T follicular helper cell (primary cell): Measurements from ENCODE around the gene SCARB1.

Source experiments
- DNase-seq: peaks from one replicate; pipeline ENCODE4 v3.0.0-alpha.2; 2020; ENCODE audit warnings: low read depth

SCARB1 gene

DNA sequence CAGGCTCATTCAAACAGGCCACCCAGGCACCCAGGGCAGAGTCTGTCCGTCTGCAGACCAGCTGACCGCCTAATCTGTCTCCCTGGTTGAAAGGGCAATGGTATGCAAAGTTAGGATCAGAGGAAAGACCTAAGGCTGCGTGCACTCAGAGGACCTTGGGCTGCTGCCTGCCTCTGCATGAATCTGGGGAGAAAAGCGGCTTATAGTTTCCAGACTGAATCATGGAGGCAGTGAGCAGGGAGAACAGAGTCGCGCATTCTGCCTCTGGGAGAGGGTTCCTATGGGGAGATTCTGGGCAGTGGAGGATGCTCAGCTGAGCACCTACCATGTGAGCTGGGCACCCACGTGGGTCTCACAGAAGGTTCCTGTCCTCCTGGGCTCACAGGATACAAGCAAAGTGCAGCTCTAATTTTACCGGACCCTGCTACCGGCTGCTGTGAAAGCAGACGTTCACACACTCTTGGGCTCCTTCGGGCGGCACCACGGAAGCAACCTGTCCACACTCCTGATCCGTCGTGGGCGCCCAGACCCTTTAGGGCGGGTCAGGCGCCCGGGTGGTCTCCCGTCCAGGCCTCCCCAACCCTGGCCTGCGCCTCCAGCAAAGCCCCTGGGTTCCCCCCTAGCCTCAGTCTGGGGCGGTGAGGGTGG is 772 bp downstream of the SCARB1 start:
- DNase-seq: no peak

DNA sequence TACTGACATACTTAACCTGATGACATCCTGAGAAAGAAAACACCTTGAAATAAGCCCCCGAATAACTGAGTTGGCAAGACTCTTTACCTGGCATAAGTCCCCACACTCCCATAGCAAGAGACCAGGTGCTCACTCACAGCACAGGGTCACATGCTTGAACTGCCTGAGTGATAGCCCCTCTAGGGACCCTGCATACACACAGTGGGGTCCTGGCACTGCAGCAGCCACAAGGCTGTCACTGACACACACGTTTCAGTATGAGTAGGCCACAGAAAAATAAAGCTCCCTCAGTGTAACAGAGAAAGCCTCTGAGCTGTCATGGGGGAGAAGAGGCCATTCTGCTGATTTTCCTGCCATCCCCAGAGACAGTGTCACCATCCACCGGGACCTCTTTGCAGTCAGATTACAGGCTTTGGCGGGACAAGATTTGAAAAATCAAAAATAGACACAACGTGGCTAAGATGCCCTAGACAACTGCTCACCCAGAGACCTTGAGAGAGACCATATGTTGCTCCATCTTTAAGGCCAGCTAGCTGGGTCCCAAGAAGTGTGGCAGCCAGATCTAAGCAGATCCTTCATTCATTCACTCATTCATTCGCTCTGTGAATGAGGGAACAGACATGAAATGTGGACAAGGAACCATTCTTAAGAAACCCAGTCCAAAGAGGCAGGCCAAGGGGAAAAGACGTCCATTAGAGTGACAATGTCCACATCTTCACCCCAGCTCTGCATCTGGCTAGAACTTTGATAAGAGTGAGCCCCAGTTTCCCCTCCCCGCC is 1.6 kb downstream of the SCARB1 start:
- no peak for DNase-seq

DNA sequence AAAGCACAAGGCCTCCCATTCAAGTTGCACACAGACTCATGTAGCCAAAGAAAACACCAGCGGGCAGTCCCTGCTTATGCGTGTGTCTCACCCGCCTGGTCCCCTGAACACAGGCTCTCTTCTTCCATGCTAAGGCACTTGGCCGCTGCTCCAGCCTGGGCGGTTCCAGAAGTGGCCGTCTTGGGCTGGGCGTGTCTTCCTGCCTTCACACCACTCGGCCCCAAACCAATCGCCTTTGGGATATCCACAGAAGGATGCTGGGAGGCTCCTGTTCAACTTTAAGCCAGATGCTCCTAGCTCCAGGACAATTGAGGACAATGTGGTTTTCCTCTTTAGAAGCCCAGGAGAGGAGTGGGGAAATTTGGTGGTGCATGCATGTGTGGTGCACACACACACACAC is 2.2 kb downstream of the SCARB1 start:
- DNase-seq: no peak

DNA sequence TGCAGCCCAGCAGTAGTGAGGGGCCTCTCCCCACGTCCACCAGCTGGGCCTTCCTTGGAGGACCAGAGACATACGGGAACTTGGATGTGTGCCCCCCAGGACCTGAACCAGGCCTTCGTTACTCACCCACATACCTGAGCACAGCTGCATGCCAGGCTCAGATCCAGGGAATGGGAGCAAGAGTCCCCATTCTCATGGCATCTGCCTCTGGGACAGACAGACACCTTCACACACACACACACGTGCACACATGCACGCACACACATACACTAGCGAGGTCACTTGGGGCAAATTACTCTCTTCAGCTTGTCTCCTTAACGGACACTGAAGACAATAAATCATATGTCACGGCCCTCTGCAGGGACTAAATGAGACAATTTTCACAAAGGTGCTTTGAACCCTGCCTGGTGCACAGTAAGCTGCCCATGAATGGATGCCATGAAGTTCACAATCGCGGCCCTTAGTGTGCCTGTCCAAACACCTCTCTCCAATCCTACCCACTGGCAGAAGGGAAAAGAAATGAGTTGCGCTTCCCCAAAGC is 5.7 kb downstream of the SCARB1 start:
- no peak for DNase-seq

DNA sequence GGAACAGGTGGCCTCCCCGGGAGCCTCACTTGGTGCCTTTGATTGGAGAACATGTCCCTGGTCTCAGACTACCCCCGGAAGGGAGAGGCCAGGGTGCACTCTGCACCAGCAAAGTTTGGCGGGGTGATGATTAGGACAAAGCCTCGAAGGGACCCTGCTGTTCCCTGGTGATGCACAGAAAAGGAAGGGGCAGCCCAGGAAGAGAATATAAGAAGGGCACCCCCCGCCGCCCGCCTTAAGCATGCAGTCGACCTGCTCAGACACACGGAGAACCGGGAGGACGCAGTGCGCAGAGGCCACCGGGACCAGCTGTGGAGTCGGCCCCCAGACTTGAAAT is 6.9 kb downstream of the SCARB1 start:
- no peak for DNase-seq

DNA sequence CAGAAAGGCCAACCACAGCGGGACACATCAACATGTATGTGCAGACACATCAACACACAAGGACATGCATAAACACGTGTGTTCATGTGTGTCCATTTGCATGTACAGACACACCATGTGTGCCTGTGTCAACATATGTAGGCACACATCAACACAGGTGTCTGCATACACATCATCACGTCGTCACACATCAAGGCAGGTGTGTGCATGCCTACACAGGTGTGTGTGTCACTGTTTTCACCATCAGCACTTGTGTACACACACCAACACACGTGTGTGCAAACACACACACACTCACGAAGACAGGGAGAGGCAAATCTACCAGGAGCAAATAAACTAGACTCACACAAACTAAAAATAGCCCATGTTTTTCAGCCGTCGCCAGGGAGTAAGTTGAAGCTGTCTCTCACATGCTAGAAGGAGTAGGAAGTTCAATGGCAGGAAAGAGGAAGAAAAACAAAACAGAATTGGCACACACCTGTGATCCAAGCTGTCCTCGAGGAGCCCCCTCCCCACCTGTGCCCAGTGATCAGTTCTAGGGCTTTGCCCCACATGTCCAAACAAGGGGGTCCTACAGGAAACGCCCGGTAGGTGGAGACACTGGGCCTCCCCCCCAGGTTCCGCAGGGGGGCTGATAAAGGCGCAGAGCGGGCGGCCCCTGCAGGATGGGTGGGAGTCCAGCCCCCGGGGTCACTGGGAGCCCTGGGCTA is 7.4 kb downstream of the SCARB1 start:
- no peak for DNase-seq

DNA sequence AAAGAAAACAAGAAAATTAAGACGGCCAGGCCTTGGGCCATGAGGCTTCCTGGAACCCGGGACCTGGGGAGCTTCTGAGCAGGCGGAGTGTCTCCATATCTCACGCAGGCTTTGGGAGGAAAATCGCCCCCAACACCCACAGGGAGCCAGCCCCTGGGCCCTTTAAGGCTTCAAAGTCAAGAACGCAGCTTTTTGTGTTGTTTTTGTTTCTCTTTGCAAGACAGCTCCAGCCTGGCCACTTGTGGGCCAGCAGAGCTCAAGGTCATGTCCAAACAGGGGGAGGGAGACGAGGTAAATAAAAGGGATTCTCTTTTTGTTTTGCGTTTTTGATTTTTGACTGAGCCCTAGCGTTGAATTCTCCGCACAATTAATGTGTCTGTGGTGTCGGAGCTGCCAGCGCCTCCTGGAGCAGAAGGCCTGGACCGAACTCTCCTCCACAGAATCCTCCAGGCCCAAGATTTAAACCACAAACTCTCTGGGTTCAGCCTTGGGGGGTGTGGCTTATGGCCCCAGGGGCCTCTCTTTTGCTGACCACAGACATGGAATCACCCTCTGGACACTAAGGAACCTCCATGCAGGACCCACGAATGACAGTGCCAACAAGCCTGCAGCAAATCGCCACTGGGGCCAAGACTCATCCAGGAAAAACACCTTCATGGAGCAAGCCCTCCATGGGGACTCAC is 8.2 kb downstream of the SCARB1 start:
- no peak for DNase-seq

DNA sequence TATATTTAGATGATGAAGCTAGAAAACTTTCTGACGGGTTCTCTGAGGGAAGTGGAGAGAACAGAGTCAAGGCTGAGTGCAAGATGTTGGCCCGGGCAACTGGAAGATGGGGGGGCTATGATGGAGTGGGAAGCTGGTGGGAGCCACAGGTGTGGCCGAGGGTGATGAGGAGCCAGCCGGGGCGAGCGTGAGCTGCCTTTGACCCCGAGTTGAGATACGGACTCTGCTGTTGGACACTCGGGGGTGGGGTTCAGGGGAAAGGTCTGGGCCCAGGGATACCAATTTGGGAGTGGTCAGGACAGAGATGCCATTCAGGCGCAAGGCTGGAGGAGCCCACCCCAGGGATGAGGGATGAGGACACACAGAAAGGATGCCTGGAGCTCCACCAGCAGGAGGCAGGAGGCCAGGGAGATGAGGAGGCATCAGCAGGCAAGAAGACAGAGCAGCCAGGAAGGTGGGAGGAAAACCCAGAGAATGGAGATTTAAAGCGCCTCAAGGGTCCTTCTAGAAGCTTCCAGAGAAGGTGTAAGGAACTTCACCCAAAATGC is 9.0 kb downstream of the SCARB1 start:
- DNase-seq: no peak

DNA sequence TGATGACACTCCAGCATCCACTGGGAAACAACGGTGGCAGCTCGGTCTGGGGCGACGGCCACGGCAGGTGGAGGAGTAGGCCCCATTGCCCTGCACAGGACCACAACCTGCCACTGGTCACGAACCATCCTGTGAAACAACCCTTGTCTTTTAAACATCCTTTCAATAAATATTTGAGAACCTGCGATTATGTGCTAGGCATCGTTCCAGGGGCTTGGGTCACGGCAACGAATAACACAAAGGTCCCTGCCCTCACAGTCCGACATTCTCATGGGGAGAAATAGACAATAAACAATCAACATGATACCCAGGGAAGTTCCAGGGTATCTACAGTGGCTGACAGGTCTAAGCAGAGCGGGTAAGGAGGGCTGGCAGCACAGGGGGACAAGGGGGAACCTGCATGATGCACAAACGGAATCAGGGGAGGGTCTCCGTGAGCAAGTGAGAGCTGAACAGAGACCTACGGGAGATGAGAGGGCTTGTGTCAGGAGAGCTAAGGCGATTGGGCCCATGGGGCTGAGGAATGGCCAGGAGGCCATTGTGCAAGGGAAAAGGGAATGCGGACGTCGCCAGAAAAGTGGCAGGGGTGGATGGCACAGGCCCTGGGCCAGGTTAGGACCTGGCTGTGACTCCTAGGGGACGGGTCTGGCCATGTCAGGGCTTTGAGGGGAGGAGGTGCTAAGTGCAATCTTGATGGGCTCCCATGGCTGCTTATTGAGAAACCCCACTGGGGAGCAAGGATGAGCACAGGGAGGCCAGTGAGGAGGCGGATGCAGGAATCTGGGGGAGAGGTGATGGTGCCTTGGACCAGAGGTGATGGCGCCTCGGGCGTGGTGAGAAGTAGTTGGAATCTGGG is 9.7 kb downstream of the SCARB1 start:
- no peak for DNase-seq

DNA sequence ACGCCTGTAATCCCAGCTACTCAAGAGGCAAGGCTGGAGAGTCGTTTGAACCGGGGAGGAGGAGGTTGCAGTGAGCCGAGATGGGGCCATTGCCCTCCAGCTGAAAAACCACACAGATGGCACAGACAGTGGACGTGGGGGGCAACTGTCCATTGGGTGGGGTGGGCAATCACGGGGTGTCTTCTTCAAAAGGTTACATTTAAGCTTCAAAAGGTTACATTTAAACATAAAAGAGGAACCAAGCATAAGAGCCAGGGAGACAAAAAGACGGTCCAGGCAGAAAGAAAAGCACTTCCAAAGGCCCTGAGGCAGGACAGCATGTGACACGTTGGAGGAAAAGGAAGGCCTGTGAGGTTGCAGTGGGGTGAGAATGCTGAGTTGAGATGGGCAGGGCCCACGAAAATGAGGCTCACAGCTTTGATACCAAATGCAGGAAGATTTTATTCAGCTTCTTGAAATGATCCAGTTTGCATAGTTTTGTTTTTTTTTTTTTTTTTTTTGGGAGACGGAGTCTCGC is 10.7 kb downstream of the SCARB1 start:
- DNase-seq: no peak

DNA sequence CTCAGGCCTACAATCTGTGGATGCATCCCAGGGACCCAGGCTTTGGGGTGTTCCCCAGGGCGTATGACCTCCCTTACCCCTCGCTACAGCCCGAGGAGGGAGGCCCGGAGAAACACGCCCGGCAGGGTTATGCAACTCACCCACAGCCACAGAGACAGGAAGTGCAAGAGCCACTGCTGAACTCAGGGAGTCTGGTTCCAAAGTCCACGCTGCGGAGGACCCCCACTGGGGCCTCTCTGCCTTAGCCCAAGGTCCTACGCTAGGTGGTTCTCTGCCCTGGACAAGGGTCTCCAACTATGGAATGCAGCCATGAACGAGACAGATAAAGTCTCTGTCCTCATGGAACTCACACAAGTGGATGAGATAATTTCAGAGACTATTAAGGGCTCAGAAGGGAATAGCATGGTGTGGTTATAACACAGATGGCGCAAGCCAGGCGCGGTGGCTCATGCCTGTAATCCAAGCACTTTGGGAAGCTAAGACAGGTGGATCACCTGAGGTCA is 11.3 kb downstream of the SCARB1 start:
- no peak for DNase-seq

DNA sequence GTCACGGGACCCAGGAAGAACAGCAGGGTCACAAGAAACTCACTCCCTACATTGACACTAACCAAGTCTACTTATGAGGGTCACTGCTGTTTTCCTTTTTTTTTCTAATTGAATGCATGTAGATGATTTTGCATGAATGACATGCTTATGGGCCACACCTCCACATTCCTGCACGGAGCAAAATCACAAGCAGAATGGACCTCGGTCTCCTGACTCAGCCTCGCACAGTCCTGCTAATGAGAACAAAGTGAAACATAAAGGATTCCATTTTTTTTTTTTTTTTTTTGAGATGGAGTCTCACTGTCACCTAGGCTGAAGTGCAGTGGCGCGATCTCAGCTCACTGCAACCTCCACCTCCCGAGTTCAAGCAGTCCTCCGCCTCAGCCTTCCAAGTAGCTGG is 12.3 kb downstream of the SCARB1 start:
- no peak for DNase-seq

DNA sequence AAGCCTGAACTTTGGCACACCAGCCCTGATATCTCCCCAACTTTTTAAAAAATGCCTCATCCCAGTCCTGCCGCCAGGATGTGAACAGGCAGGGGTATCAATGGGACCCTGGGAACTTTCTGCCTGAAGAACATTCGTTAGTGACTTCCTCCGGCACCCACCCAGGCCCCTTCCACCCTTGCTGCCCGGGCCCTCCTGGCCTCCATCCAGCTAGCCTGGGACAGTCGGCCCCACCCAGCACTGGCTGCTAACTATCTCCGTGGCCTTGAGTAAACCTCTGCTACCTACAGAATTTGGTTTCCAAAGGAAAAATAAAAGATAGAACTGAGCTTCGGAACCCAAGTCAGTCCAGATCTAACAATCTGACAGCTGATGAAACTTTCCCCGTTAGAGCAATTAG is 14.3 kb downstream of the SCARB1 start:
- DNase-seq: no peak

DNA sequence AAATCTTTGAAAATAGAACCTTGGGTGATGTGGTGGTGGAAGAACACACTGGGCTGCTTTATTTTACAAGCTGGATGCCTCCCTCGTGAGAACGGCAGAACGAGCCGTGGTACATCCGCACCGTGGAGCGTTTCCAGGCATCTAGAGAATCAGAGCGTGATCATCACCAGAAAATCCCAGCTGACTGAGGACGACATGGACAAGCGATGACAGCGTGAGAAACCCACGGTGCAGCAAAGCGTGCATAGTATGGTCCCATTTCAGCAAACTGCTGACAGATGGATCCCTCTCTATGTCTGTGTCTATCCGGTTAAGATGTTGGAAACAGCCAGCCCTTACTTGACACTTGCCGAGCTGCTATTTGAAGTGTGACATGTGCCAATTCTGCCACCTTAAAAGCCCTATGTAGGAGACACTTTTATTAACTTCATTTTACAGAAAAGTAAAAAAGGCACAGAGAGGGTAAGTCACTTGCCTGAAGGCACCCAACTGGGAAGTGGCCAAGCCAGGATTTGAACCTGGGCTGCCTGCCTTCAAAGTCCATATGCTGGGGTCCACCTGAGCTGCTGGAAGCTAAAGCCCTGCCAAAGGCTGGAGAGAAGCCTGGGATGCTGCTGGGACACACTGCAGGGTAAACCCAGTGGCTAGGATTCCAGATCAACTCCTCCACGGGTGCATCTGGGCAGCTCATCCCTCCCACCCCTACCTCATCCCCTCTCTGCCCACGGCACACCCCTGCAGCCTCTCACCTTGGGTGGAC is 14.9 kb downstream of the SCARB1 start:
- DNase-seq: no peak

DNA sequence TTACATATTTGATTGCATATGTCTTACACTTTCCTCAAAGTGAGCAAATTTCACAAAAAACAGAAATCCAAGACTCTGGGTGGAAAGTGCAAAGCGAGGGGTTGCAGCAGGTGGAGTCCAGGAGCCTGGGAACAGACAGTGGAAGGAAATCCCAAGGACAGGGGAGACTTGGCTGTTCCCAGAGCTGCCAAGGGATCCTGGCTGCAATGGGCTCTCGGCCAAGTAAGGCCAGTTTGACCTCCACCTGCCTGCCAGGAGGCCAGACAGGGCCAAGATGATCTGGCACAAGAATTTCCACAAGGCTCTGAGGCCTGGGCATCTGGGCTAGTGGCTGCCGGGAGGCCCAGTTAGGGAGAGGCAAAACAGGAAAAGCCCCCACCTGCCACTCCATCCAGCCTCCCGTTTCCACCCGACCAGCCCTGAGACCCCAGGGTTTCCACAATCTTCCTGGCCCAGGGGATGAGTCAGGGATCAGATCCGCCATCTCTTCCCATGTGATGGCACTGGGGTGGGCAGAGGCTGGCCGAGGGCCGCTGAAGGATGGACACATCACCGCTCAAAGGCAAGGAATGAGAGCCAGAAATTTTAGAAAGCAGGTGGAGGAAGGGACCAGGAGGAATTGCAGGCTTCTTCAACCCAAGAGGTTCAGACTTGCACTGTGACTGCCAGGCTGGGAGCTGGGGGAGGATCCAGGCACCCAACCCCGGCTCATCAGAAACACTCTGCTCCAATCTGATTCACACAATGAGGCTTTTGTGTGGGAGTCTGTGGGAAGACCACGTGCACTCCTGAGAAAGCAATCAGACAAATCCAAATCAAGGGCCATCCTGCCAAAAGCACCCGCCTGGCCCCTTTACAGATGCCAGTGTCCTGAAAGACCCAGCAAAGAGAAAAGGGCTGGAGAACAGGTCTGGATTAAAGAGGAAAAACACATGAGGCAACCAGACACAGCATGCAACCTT is 16.3 kb downstream of the SCARB1 start:
- DNase-seq: no peak

DNA sequence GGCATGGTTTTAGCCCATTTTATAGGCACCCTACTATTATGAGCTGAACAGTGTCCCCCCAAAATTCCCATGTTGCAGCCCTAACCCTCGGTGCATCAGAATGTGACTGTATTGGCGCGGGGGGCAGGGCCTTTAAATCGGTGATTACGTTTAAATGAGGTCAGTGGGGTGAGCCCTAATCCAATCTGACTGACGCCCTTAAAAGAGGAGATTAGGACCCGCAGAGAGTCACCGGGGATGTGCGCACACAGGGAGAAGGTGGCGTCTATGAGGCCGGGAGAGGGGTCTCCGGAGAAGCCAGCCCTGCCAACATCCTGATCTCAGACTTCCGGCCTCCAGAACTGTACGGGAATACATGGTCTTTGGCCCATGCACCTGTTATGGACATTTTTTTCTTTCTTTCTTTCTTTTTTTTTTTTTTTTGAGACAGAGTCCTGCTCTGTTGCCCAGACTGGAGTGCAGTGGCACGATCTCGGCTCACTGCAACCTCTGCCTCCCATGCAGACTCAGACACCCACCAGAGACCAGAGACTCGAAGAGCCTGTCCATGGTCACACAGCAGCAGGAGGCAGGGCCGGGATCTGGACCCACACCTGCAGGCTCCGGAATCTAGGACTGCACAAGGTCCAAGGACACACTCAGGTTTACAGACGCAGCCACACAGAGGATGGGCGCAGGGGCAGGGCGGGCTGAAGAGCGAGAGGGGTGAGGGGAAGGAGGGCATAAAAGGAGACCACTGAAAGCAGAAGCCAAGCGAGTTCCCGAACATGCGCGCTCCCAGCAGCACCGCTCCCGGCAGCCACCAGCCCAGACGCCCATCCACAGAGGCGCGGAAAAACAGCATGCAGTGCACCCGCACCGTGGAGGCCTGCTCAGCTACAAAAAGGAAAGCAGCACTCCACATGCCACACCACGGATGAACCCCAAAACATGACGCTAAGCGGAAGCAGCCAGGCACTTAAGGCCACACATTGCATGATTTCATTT is 19.0 kb downstream of the SCARB1 start:
- no peak for DNase-seq

DNA sequence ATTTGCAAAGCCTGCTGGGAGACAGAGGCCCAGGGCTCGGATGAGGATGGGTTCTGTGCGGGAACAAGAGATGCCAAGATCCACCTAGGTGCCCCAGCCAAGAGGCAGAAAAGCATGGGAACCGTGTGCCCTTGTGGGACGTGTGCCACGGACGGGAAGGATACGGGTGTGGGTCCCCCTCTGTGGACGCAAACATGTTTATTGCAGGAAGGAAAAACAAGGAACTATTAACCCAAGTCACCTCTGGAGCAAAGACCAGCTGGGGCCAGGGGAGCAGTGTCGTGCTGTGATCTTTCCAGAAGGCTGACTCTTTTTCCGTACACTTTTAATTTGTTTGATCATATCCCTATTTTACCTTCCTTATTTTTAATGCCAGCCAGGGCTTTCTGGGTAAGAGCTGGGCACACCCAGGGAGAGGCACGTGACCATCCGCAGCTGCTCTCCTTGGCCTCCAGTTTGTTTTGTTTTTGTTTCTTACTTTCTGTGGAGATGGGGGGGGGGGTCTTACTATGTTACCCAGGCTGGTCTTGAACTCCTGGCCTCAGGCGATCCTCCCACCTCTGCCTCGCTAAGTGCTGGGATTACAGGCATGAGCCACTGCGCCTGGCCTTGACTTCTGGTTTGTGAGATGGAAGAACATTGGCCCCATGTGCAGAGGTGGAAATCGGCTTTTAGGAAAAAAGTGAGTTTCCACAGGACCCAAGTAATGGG is 20.7 kb downstream of the SCARB1 start:
- DNase-seq: no peak
